Stomach (tissue), 4 donors: ENCODE results near the gene CXCR3.

Source experiments
- POLR2A ChIP-seq, 4 donors: fragments of 450-650 bp; IDR thresholded peaks; one replicate each; pipeline ENCODE4 v1.6.1; 2016; ENCODE audit warnings: antibody characterized with exemption in 4 of 4, control low read depth in 2 of 4, mild to moderate bottlenecking in 1 of 4, moderate library complexity in 1 of 4
- TF ChIP-seq, protein P1 (sequence below), 7 experiments: fragments of 450-650 bp in 4 of 7; fragments of 200-600 bp in 3 of 7; sonication (generic) in 3 of 7; IDR thresholded peaks; one replicate each; pipeline ENCODE4 v1.5.1; 2016 to 2019; ENCODE audit warnings: antibody characterized with exemption in 7 of 7, control low read depth in 2 of 7, mild to moderate bottlenecking in 1 of 7

GRCh38 chrX:71650333-71650969, 32.1 kb upstream of the CXCR3 start:
- TF ChIP-seq, protein P1, sequence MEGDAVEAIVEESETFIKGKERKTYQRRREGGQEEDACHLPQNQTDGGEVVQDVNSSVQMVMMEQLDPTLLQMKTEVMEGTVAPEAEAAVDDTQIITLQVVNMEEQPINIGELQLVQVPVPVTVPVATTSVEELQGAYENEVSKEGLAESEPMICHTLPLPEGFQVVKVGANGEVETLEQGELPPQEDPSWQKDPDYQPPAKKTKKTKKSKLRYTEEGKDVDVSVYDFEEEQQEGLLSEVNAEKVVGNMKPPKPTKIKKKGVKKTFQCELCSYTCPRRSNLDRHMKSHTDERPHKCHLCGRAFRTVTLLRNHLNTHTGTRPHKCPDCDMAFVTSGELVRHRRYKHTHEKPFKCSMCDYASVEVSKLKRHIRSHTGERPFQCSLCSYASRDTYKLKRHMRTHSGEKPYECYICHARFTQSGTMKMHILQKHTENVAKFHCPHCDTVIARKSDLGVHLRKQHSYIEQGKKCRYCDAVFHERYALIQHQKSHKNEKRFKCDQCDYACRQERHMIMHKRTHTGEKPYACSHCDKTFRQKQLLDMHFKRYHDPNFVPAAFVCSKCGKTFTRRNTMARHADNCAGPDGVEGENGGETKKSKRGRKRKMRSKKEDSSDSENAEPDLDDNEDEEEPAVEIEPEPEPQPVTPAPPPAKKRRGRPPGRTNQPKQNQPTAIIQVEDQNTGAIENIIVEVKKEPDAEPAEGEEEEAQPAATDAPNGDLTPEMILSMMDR (IDR thresholded peaks at IDR 0.05), result no peak
- no peak for TF ChIP-seq POLR2A (IDR thresholded peaks at IDR 0.05)
